K562 (cell line): ENCODE results near the gene ACOT13. TPM values are rescaled to one million over a fixed set of nuclear protein-coding genes. Genes with fewer than 3 reads are reported as not detected.

Experiments
- ATAC-seq: fragments of 200-7000 bp; cut with Tn5 transposase; 3 replicates; pipeline ENCODE4 v1.9.1; 2020; ENCODE audit warnings: moderate library complexity
- BruUV-seq: library from RNA; stranded (reverse); fragments of 400-500 nt; replicated peaks from 2 replicates; lab custom pipeline; 2021; lab: Mats Ljungman, UMichigan
- CTCF ChIA-PET: fragments of 300-600 bp; formaldehyde crosslinking; extraction: SDS; loops from one replicate; lab custom pipeline; 2021; ENCODE audit warnings: low intra/inter-chr PET ratio; lab: Yijun Ruan, JAX
- POLR2A ChIA-PET: fragments of 300-600, 350-650 bp; sonication (Branson Sonifier 250); formaldehyde crosslinking; extraction: SDS; loops from one replicate; lab custom pipeline; 2021; ENCODE audit warnings: antibody characterized with exemption, inconsistent platforms; lab: Yijun Ruan, JAX
- DNase-seq, 4 experiments: peaks; one replicate each; pipeline versions ENCODE4 v3.0.0 to v3.0.0-alpha.2; 2011 to 2018; ENCODE audit warnings: low spot score in 3 of 4, mixed read lengths in 3 of 4; ENCODE audit errors: extremely low read depth in 1 of 4
- FAIRE-seq: peaks from 2 replicates; lab custom pipeline; 2011; peaks lifted over from hg19 to GRCh38; lab: Jason Lieb, UNC
- H2AFZ ChIP-seq: 2 replicates; pipeline ENCODE4 v1.6.0; 2011; ENCODE audit warnings: low read depth, low read length, control low read depth, inconsistent platforms
- H3K27ac ChIP-seq: fragments of 200-600 bp; 3 replicates; pipeline ENCODE4 v1.8.0; 2011; ENCODE audit warnings: low read depth, mild to moderate bottlenecking, control low read depth, inconsistent platforms, low read length, moderate library complexity, mixed read lengths; ENCODE audit errors: extremely low read depth
- H3K27me3 ChIP-seq, 2 experiments: fragments of 300-600 bp in 1 of 2; 2 replicates in 1 of 2; 3 replicates in 1 of 2; pipeline versions ENCODE4 v1.6.0 to v1.8.0; 2011; ENCODE audit warnings: inconsistent platforms in 2 of 2, low read length in 2 of 2, mild to moderate bottlenecking in 1 of 2, mixed read lengths in 1 of 2, moderate library complexity in 1 of 2; ENCODE audit not compliant: control insufficient read depth in 2 of 2, insufficient read depth in 2 of 2
- H3K36me3 ChIP-seq: fragments of 300-600 bp; 3 replicates; pipeline ENCODE4 v1.8.0; 2011; ENCODE audit warnings: mild to moderate bottlenecking, low read length, inconsistent platforms; ENCODE audit not compliant: control insufficient read depth, insufficient read depth
- H3K4me1 ChIP-seq, 2 experiments: fragments of 200-600 bp in 1 of 2; replicated peaks in 1 of 2; 2 replicates in 1 of 2; 3 replicates in 1 of 2; pipeline versions ENCODE4 v1.5.1 to v1.8.0; 2011; ENCODE audit warnings: inconsistent platforms in 2 of 2, low read length in 2 of 2, mild to moderate bottlenecking in 1 of 2, mixed read lengths in 1 of 2, moderate library complexity in 1 of 2; ENCODE audit not compliant: control insufficient read depth in 2 of 2, insufficient read depth in 2 of 2
- H3K4me2 ChIP-seq: 2 replicates; pipeline ENCODE4 v1.6.1; 2011; ENCODE audit warnings: low read length, control low read depth, inconsistent platforms, mixed read lengths; ENCODE audit not compliant: insufficient read depth
- H3K4me3 ChIP-seq: fragments of 200-600 bp; sonication (generic), shearing (Covaris generic); 2 replicates; pipeline ENCODE4 v1.5.1; 2016; ENCODE audit warnings: control low read depth, inconsistent platforms
- H3K79me2 ChIP-seq: fragments of 200-600 bp; 3 replicates; pipeline ENCODE4 v1.8.0; 2011; ENCODE audit warnings: low read length, inconsistent platforms; ENCODE audit not compliant: control insufficient read depth, insufficient read depth
- H3K9ac ChIP-seq, 2 experiments: 2 replicates each; pipeline versions ENCODE4 v1.6.0 to v1.6.1; 2011; ENCODE audit warnings: low read depth in 2 of 2, low read length in 2 of 2, control low read depth in 1 of 2, inconsistent platforms in 1 of 2, mild to moderate bottlenecking in 1 of 2, mixed read lengths in 1 of 2; ENCODE audit not compliant: insufficient read depth in 1 of 2
- H3K9me1 ChIP-seq: one replicate; pipeline ENCODE4 v1.6.0; 2011; ENCODE audit warnings: inconsistent platforms, mild to moderate bottlenecking, low read length, moderate library complexity; ENCODE audit not compliant: control insufficient read depth, insufficient read depth
- H3K9me3 ChIP-seq: replicated peaks from 2 replicates; pipeline ENCODE4 v1.5.1; 2011; ENCODE audit warnings: low read depth, low read length, inconsistent platforms; ENCODE audit not compliant: control insufficient read depth, insufficient read depth
- H4K20me1 ChIP-seq: replicated peaks from 2 replicates; pipeline ENCODE4 v1.6.1; 2011; ENCODE audit warnings: low read length, inconsistent platforms, mixed read lengths; ENCODE audit not compliant: control insufficient read depth, insufficient read depth
- HNRNPK ChIP-seq: fragments of 200-400 bp; formaldehyde crosslinking; IDR thresholded peaks from one replicate; pipeline ENCODE4 v1.6.1; 2018; ENCODE audit warnings: mild to moderate bottlenecking, low read depth, low read length; ENCODE audit not compliant: poor library complexity, severe bottlenecking
- KLF16 ChIP-seq: IDR thresholded peaks from 2 replicates; pipeline ENCODE4 v1.6.1; 2016; ENCODE audit warnings: antibody characterized with exemption
- MTA1 ChIP-seq: fragments of 450-650 bp; IDR thresholded peaks from 2 replicates; pipeline ENCODE4 v1.6.1; 2017; ENCODE audit warnings: borderline replicate concordance
- NCOA4 ChIP-seq: fragments of 450-650 bp; IDR thresholded peaks from 2 replicates; pipeline ENCODE4 v1.6.1; 2018; ENCODE audit warnings: mild to moderate bottlenecking; ENCODE audit not compliant: partially characterized antibody
- NR1H2 ChIP-seq: sonication (generic); formaldehyde crosslinking; IDR thresholded peaks from 2 replicates; pipeline ENCODE4 v1.4.0; 2020; ENCODE audit warnings: mild to moderate bottlenecking, missing genetic modification reagents
- PPARD ChIP-seq: fragments of 250-450 bp; sonication (Bioruptor Pico); IDR thresholded peaks from 2 replicates; pipeline ENCODE4 v1.8.0; 2022; ENCODE audit warnings: inconsistent platforms, mild to moderate bottlenecking, moderate library complexity
- TAF7 ChIP-seq: fragments of 450-650 bp; IDR thresholded peaks from 2 replicates; pipeline ENCODE4 v1.6.1; 2016; ENCODE audit warnings: missing genetic modification characterization, missing compliant biosample characterization
- ZBTB1 ChIP-seq: sonication (generic); formaldehyde crosslinking; IDR thresholded peaks from 2 replicates; pipeline ENCODE4 v1.8.1; 2023; ENCODE audit warnings: missing genetic modification reagents, low read depth, mild to moderate bottlenecking, borderline replicate concordance
- ZFP1 ChIP-seq: fragments of 450-650 bp; formaldehyde crosslinking; IDR thresholded peaks from 2 replicates; pipeline ENCODE4 v1.4.0; 2020; ENCODE audit warnings: mild to moderate bottlenecking, mixed read lengths
- ZKSCAN3 ChIP-seq: fragments of 250-450 bp; sonication (Bioruptor Pico); IDR thresholded peaks from 2 replicates; pipeline ENCODE4 v1.4.0; 2020
- ZNF165 ChIP-seq: fragments of 250-450 bp; sonication (Bioruptor Pico); IDR thresholded peaks from 2 replicates; pipeline ENCODE4 v1.4.0; 2020; ENCODE audit warnings: borderline replicate concordance
- ZNF57 ChIP-seq: fragments of 450-650 bp; formaldehyde crosslinking; IDR thresholded peaks from 2 replicates; pipeline ENCODE4 v1.4.0; 2020; ENCODE audit warnings: mild to moderate bottlenecking, moderate library complexity
- WGBS: fragments of 100-300 bp; shearing (Covaris generic); methylation state at CpG from one replicate; pipeline ENCODE4 v1.1.6; 2016; ENCODE audit warnings: low coverage, mixed read lengths; ENCODE audit not compliant: insufficient coverage; ENCODE audit errors: missing lambda C conversion rate; 5-methylcytosine and 5-hydroxymethylcytosine counted together
- in situ Hi-C: fragments of 300-500 bp; cut with MboI; formaldehyde crosslinking; loops from 4 replicates; pipeline ENCODE4 v1.15.0; 2018; ENCODE audit warnings: inconsistent platforms, mixed read lengths
- intact Hi-C: fragments of 100-400 bp; cut with micrococcal nuclease; formaldehyde crosslinking; loops from 2 replicates; pipeline ENCODE4 v1.14.2; 2022
- polyA plus RNA-seq, 8 experiments: library from polyadenylated mRNA; depleted of rRNA in 4 of 8; stranded (reverse) in 5 of 8; unstranded in 3 of 8; fragments of >200 nt; fragmentation: Nextera tagmentation in 2 of 8; fragmentation: Illumina TruSeq in 1 of 8; extraction: Ambion mirVana in 2 of 8; extraction: Trizol in 1 of 8; gene quantifications; 2 replicates each; pipeline versions ENCODE4 v1.2.1 to v1.2.3, GENCODE V29; 2011 to 2014; ENCODE audit warnings: inconsistent platforms in 1 of 8, missing spikeins in 1 of 8
- total RNA-seq, 7 experiments: library from RNA; depleted of rRNA in 6 of 7; stranded (reverse); fragments of >200 nt in 6 of 7; fragmentation: Illumina TruSeq in 2 of 7; extraction: Trizol in 2 of 7; gene quantifications; 2 replicates each; pipeline versions ENCODE4 v1.2.1 to v1.2.3, GENCODE V29; 2011 to 2021; ENCODE audit warnings: low replicate concordance in 1 of 7
- TF ChIP-seq, protein P1 (sequence below): sonication (generic); formaldehyde crosslinking; IDR thresholded peaks from 2 replicates; pipeline ENCODE4 v1.8.0; 2022; ENCODE audit warnings: mild to moderate bottlenecking, missing genetic modification reagents
- TF ChIP-seq, protein P2 (sequence below): IDR thresholded peaks from 2 replicates; pipeline ENCODE4 v1.6.1; 2016; ENCODE audit warnings: missing genetic modification characterization, missing compliant biosample characterization
- TF ChIP-seq, protein P3 (sequence below), 2 experiments: fragments of 450-650 bp; conservative IDR thresholded peaks; 2 replicates each; pipeline ENCODE4 v1.6.1; 2017; ENCODE audit warnings: mild to moderate bottlenecking in 2 of 2, moderate library complexity in 2 of 2

Gene ACOT13
- total and polyA plus RNA-seq, 9 of the 15 experiments (the other 6 are each of a cell fraction or from before 2014, with no cell fraction given), result 14.1 to 129 (median 65.7) TPM

DNA sequence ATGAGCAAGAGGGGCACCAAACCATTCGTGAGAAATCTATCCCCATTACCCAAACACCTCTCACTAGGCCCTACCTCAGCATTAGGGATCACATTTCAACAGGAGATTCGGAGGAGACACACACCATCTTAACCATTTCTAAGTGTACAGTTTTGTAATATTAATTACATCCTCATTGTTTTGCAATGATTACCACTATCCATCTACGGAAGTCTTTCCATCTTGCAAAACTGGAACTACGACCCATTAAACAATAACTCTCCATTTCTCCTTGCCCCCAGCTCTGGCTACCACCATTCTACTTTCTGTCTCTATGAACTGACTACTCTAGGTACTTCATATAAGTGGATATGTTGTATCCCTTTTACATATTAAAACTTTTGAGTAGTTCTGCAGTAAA is 20.1 kb downstream of the ACOT13 start (continued):
- TF ChIP-seq, protein P1, sequence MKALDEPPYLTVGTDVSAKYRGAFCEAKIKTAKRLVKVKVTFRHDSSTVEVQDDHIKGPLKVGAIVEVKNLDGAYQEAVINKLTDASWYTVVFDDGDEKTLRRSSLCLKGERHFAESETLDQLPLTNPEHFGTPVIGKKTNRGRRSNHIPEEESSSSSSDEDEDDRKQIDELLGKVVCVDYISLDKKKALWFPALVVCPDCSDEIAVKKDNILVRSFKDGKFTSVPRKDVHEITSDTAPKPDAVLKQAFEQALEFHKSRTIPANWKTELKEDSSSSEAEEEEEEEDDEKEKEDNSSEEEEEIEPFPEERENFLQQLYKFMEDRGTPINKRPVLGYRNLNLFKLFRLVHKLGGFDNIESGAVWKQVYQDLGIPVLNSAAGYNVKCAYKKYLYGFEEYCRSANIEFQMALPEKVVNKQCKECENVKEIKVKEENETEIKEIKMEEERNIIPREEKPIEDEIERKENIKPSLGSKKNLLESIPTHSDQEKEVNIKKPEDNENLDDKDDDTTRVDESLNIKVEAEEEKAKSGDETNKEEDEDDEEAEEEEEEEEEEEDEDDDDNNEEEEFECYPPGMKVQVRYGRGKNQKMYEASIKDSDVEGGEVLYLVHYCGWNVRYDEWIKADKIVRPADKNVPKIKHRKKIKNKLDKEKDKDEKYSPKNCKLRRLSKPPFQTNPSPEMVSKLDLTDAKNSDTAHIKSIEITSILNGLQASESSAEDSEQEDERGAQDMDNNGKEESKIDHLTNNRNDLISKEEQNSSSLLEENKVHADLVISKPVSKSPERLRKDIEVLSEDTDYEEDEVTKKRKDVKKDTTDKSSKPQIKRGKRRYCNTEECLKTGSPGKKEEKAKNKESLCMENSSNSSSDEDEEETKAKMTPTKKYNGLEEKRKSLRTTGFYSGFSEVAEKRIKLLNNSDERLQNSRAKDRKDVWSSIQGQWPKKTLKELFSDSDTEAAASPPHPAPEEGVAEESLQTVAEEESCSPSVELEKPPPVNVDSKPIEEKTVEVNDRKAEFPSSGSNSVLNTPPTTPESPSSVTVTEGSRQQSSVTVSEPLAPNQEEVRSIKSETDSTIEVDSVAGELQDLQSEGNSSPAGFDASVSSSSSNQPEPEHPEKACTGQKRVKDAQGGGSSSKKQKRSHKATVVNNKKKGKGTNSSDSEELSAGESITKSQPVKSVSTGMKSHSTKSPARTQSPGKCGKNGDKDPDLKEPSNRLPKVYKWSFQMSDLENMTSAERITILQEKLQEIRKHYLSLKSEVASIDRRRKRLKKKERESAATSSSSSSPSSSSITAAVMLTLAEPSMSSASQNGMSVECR, result no peak
- TF ChIP-seq ZNF165 (no peak), HNRNPK (no peak), NCOA4 (no peak), MTA1 (no peak)

DNA sequence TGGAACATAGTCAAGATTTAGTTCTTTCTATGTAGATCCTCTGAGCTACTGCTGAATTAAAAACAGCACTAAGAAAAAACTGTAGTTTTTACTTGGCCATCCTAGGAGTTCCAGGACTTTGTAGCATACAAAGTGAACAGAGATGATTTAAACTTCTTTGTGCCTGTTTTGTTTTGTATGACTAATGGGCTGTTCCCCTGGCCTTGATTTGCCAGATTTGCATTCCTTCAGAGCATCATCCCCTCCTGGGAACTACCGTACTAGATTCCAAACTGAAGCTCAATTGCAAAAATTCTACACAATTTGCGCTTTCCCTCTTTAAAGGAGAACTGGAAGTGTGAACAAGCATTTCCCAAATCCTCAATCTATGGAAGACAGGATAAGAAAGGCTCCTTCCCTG is 23.1 kb downstream of the ACOT13 start:
- TF ChIP-seq ZKSCAN3 (no peak), KLF16 (no peak), ZBTB1 (CRISPR knock-in tag) (no peak), TAF7 (no peak), ZNF57 (no peak), ZFP1 (CRISPR knock-in tag) (no peak), PPARD (CRISPR knock-in tag) (no peak), NR1H2 (no peak)
- TF ChIP-seq, protein P2, sequence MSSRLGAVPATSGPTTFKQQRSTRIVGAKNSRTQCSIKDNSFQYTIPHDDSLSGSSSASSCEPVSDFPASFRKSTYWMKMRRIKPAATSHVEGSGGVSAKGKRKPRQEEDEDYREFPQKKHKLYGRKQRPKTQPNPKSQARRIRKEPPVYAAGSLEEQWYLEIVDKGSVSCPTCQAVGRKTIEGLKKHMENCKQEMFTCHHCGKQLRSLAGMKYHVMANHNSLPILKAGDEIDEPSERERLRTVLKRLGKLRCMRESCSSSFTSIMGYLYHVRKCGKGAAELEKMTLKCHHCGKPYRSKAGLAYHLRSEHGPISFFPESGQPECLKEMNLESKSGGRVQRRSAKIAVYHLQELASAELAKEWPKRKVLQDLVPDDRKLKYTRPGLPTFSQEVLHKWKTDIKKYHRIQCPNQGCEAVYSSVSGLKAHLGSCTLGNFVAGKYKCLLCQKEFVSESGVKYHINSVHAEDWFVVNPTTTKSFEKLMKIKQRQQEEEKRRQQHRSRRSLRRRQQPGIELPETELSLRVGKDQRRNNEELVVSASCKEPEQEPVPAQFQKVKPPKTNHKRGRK (tag), result no peak
- TF ChIP-seq, protein P3, sequence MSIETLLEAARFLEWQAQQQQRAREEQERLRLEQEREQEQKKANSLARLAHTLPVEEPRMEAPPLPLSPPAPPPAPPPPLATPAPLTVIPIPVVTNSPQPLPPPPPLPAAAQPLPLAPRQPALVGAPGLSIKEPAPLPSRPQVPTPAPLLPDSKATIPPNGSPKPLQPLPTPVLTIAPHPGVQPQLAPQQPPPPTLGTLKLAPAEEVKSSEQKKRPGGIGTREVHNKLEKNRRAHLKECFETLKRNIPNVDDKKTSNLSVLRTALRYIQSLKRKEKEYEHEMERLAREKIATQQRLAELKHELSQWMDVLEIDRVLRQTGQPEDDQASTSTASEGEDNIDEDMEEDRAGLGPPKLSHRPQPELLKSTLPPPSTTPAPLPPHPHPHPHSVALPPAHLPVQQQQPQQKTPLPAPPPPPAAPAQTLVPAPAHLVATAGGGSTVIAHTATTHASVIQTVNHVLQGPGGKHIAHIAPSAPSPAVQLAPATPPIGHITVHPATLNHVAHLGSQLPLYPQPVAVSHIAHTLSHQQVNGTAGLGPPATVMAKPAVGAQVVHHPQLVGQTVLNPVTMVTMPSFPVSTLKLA (conservative IDR thresholded peaks at IDR 0.05), result no peak
- Histone ChIP-seq H4K20me1 (no peaks in the 10 kb centered on the region), H3K27me3 (no peaks in the 10 kb centered on the region), H2AFZ (no peak overlapping the region), H3K27ac (no peak overlapping the region), H3K4me2 (no peak overlapping the region), H3K79me2 (peaks cover under 1% of the 10 kb centered on the region; the same call in 1 of the 3 replicates), H3K9me1 (no peaks in the 10 kb centered on the region), H3K4me3 (no peak overlapping the region), H3K4me1 (no peaks in the 10 kb centered on the region), H3K36me3 (peaks cover 3% of the 10 kb centered on the region; the same call in 2 of the 3 replicates), H3K9me3 (no peaks in the 10 kb centered on the region), H3K9ac (no peak overlapping the region)
- no TSS peak for BruUV-seq
- intact Hi-C loops, result no loop called here
- FAIRE-seq (no peak), DNase-seq (no peak), ATAC-seq (no peak)
- ChIA-PET POLR2A (interaction anchor here (0.8 to 1.5 kb wide), 2 partner anchors 13 to 28 kb away, joined by 3 to 4 read pairs; no protein-coding TSS in a partner anchor), CTCF (no interaction called here)
- in situ Hi-C loops, result no loop called here
- WGBS, result 81% methylated on average over 2 of the region's 2 CpGs
